PC-3 (cell line): Measurements from ENCODE around the gene FITM2. TPM values are rescaled to one million over a fixed set of nuclear protein-coding genes. Genes with fewer than 3 reads are reported as not detected.

ENCODE experiments used
- ATAC-seq: fragments of 200-7000 bp; cut with Tn5 transposase; 2 replicates; pipeline ENCODE4 v1.9.1; 2020; ENCODE audit warnings: mild to moderate bottlenecking, moderate library complexity
- BruUV-seq: library from RNA; stranded (reverse); fragments of 400-500 nt; replicated peaks from 2 replicates; lab custom pipeline; 2021; lab: Mats Ljungman, UMichigan
- CTCF ChIA-PET: fragments of 300-600 bp; sonication (Branson Sonifier 250); formaldehyde crosslinking; loops from one replicate; lab custom pipeline; 2022; ENCODE audit warnings: antibody characterized with exemption; lab: Charles Lee
- POLR2A ChIA-PET: fragments of 300-600 bp; sonication (Branson Sonifier 250); formaldehyde crosslinking; loops from one replicate; lab custom pipeline; 2022; ENCODE audit warnings: antibody characterized with exemption; ENCODE audit not compliant: unreplicated experiment; lab: Charles Lee
- DNase-seq: peaks from one replicate; pipeline ENCODE4 v3.0.0-alpha.2; 2015
- H2AFZ ChIP-seq: fragments of 300-600 bp; sonication (generic); 2 replicates; pipeline ENCODE4 v1.6.0; 2016; ENCODE audit warnings: antibody characterized with exemption, low read length
- H3F3A ChIP-seq: fragments of 300-600 bp; sonication (generic); one replicate; pipeline ENCODE4 v1.6.0; 2017; ENCODE audit warnings: antibody characterized with exemption, low read length, control low read depth, mild to moderate bottlenecking; ENCODE audit not compliant: unreplicated experiment
- H3K27ac ChIP-seq: fragments of 300-600 bp; sonication (generic); 2 replicates; pipeline ENCODE4 v1.5.1; 2016; ENCODE audit warnings: mild to moderate bottlenecking, low read length
- H3K27me3 ChIP-seq: fragments of 300-600 bp; sonication (generic); 2 replicates; pipeline ENCODE4 v1.6.1; 2016; ENCODE audit warnings: low read length, mixed read lengths
- H3K36me3 ChIP-seq: fragments of 300-600 bp; sonication (generic); 2 replicates; pipeline ENCODE4 v1.6.1; 2016; ENCODE audit warnings: low read depth, mixed run types, low read length, mixed read lengths
- H3K4me1 ChIP-seq: fragments of 300-600 bp; sonication (generic); 2 replicates; pipeline ENCODE4 v1.5.1; 2016; ENCODE audit warnings: low read length; ENCODE audit not compliant: insufficient read depth
- H3K4me2 ChIP-seq: fragments of 300-600 bp; sonication (generic); 2 replicates; pipeline ENCODE4 v1.6.0; 2016; ENCODE audit warnings: low read length
- H3K4me3 ChIP-seq: fragments of 300-600 bp; sonication (generic); 2 replicates; pipeline ENCODE4 v1.5.1; 2016; ENCODE audit warnings: mild to moderate bottlenecking, low read length, mixed read lengths
- H3K79me2 ChIP-seq: fragments of 300-600 bp; sonication (generic); 2 replicates; pipeline ENCODE4 v1.6.1; 2017; ENCODE audit warnings: low read length, mixed read lengths
- H3K9ac ChIP-seq: fragments of 300-600 bp; sonication (generic); 2 replicates; pipeline ENCODE4 v1.6.0; 2016; ENCODE audit warnings: mild to moderate bottlenecking, low read length
- H3K9me2 ChIP-seq: fragments of 300-600 bp; sonication (generic); replicated peaks from 2 replicates; pipeline ENCODE4 v1.6.1; 2016; ENCODE audit warnings: mixed run types, low read length, mixed read lengths
- H3K9me3 ChIP-seq: fragments of 300-600 bp; sonication (generic); 2 replicates; pipeline ENCODE4 v1.6.1; 2016; ENCODE audit warnings: low read length, mixed read lengths
- H4K20me1 ChIP-seq: fragments of 300-600 bp; sonication (generic); 2 replicates; pipeline ENCODE4 v1.6.1; 2016; ENCODE audit warnings: low read length, mixed read lengths
- CTCF ChIP-seq: fragments of 300-600 bp; sonication (generic); conservative IDR thresholded peaks from 2 replicates; pipeline ENCODE4 v1.5.1; 2017; ENCODE audit warnings: antibody characterized with exemption, low read depth, mild to moderate bottlenecking, low read length
- EZH2 ChIP-seq: fragments of 300-600 bp; sonication (generic); IDR thresholded peaks from one replicate; pipeline ENCODE4 v1.6.1; 2017; ENCODE audit warnings: antibody characterized with exemption, mild to moderate bottlenecking, low read length; ENCODE audit not compliant: unreplicated experiment
- EZH2phosphoT487 ChIP-seq: fragments of 300-600 bp; sonication (generic); IDR thresholded peaks from 2 replicates; pipeline ENCODE4 v1.6.1; 2018; ENCODE audit warnings: mild to moderate bottlenecking, antibody characterized with exemption, low read length, borderline replicate concordance
- intact Hi-C: fragments of 100-400 bp; cut with micrococcal nuclease; formaldehyde crosslinking; loops from 2 replicates; pipeline ENCODE4 v1.9.0; 2023
- total RNA-seq: library from RNA; depleted of rRNA; stranded (reverse); fragments of >200 nt; gene quantifications from 2 replicates; pipeline ENCODE4 v1.2.3, GENCODE V29; 2014; rRNA removed

Gene FITM2
- total RNA-seq, 1 experiment from 2014 or later, result 8.8 TPM

- BruUV-seq, result no TSS peak
- H3K79me2 ChIP-seq, result no peaks in the 10 kb centered on the region
- intact Hi-C loops, result no loop called here
- POLR2A ChIA-PET, result no interaction called here
- H4K20me1 ChIP-seq, result no peaks in the 10 kb centered on the region
- H3K4me3 ChIP-seq, result no peak overlapping the region
- TF ChIP-seq CTCF (no peak), EZH2phosphoT487 (no peak), EZH2 (no peak)
- no peak overlapping the region for H3K9ac ChIP-seq
- no peaks in the 10 kb centered on the region for H3K9me3 ChIP-seq
- H3K36me3 ChIP-seq, result no peaks in the 10 kb centered on the region
- no peak overlapping the region for H3K27ac ChIP-seq
- H3K27me3 ChIP-seq, result no peaks in the 10 kb centered on the region
- DNase-seq (no peak), ATAC-seq (no peak)
- CTCF ChIA-PET, result no interaction called here
- no peaks in the 10 kb centered on the region for H3F3A ChIP-seq
- no peaks in the 10 kb centered on the region for H3K4me1 ChIP-seq
- no peaks in the 10 kb centered on the region for H3K9me2 ChIP-seq
- no peak overlapping the region for H3K4me2 ChIP-seq
- no peak overlapping the region for H2AFZ ChIP-seq
Measured at GRCh38 chr20:44254073-44254472, 56.9 kb downstream of the FITM2 start.

- H3K36me3 ChIP-seq, result no peaks in the 10 kb centered on the region
- TF ChIP-seq CTCF (peak; percentile 24; the same call in 1 of the 2 replicates), EZH2phosphoT487 (no peak), EZH2 (no peak)
- ChIA-PET CTCF (no interaction called here), POLR2A (no interaction called here)
- H3K4me3 ChIP-seq, result no peak overlapping the region
- no peaks in the 10 kb centered on the region for H3K4me1 ChIP-seq
- no peaks in the 10 kb centered on the region for H3K9me2 ChIP-seq
- no peaks in the 10 kb centered on the region for H3K27me3 ChIP-seq
- no TSS peak for BruUV-seq
- H3K9ac ChIP-seq, result no peak overlapping the region
- no peaks in the 10 kb centered on the region for H4K20me1 ChIP-seq
- H3K9me3 ChIP-seq, result no peaks in the 10 kb centered on the region
- no peak overlapping the region for H2AFZ ChIP-seq
- no peaks in the 10 kb centered on the region for H3F3A ChIP-seq
- H3K79me2 ChIP-seq, result no peaks in the 10 kb centered on the region
- no peak for ATAC-seq
- no peak overlapping the region for H3K4me2 ChIP-seq
- intact Hi-C loops, result no loop called here
- H3K27ac ChIP-seq, result no peak overlapping the region
- no peak for DNase-seq
Measured at GRCh38 chr20:44253528-44253927, 57.5 kb downstream of the FITM2 start.

Other genes starting within 250 kb of the FITM2 start
- 15.5 and 15.8 TPM in 2 replicates for gene JPH2, start 124.0 kb downstream of the FITM2 start, total RNA-seq
- gene OSER1, start 100.4 kb downstream of the FITM2 start, total RNA-seq, result 29.0 and 34.8 TPM in 2 replicates
- gene GDAP1L1, start 63.9 kb downstream of the FITM2 start, total RNA-seq, result not detected in 2 replicates
- gene R3HDML, start 25.8 kb upstream of the FITM2 start, total RNA-seq, result not detected in 2 replicates
- not detected in 2 replicates for gene HNF4A, start 44.5 kb upstream of the FITM2 start, total RNA-seq
- 14.0 and 17.9 TPM in 2 replicates for gene TTPAL, start 164.7 kb upstream of the FITM2 start, total RNA-seq
- 75.4 and 92.6 TPM in 2 replicates for gene SERINC3, start 210.9 kb upstream of the FITM2 start, total RNA-seq